Muscle layer of duodenum (tissue), 2 donors: Measurements from ENCODE around the gene ANO2.
"Not testable (repeated sequence)": the region's sequence is repeated elsewhere in the genome, so short reads cannot be mapped to it uniquely, and the experiment has no call there.

Experiments used
- H3K27ac ChIP-seq: one replicate; pipeline ENCODE4 v1.7.0; 2013; ENCODE audit warnings: mild to moderate bottlenecking, low read length
- H3K27me3 ChIP-seq: one replicate; pipeline ENCODE4 v1.7.0; 2013; ENCODE audit warnings: low read depth, mild to moderate bottlenecking, control low read depth, low read length
- H3K36me3 ChIP-seq, 2 donors: one replicate each; pipeline ENCODE4 v1.7.0; 2013; ENCODE audit warnings: low read length in 2 of 2, control low read depth in 1 of 2, mild to moderate bottlenecking in 1 of 2; ENCODE audit not compliant: insufficient read depth in 2 of 2, control insufficient read depth in 1 of 2
- H3K4me1 ChIP-seq, 2 donors: one replicate each; pipeline ENCODE4 v1.7.0; 2013; ENCODE audit warnings: low read length in 2 of 2, mild to moderate bottlenecking in 2 of 2, control low read depth in 1 of 2, moderate library complexity in 1 of 2; ENCODE audit not compliant: insufficient read depth in 2 of 2, control insufficient read depth in 1 of 2
- H3K4me3 ChIP-seq, 2 donors: one replicate each; pipeline ENCODE4 v1.7.0; 2013; ENCODE audit warnings: low read length in 2 of 2, low read depth in 1 of 2, mild to moderate bottlenecking in 1 of 2
- H3K9me3 ChIP-seq, 2 donors: one replicate each; pipeline ENCODE4 v1.7.0; 2013; ENCODE audit warnings: low read length in 2 of 2, control low read depth in 1 of 2, mild to moderate bottlenecking in 1 of 2; ENCODE audit not compliant: control insufficient read depth in 1 of 2
- donor health status: healthy.

The ANO2 gene

DNA sequence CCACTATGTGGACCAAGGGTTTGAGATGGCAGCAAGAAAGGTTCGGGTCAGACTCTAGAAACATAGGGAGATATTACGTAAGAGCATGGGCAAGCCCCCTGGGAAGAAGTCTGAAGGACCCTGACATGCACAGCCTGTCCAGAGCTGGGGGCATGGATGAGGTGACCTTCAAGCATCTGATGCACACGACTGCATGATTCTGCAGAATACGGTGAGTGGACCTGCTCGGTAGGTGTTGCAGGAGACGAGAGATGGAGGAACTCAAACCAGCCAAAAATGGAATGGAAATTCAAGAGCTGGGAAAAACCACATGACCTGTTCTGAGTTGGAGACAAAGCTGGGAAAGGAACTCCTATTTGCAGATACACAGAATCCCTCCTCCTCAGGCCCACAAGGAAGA is 43.6 kb downstream of the ANO2 start:
- Histone ChIP-seq H3K27me3 (no peaks in the 10 kb centered on the region), H3K4me3 (no peak overlapping the region), H3K9me3 (no peaks in the 10 kb centered on the region), H3K27ac (no peak overlapping the region), H3K36me3 (no peaks in the 10 kb centered on the region), H3K4me1 (no peaks in the 10 kb centered on the region)

GRCh38 chr12:5900533-5901205 is 44.4 kb downstream of the ANO2 start:
- Histone ChIP-seq H3K4me1 (no peaks in the 10 kb centered on the region), H3K4me3 (no peak overlapping the region), H3K9me3 (no peaks in the 10 kb centered on the region), H3K27ac (no peak overlapping the region), H3K27me3 (no peaks in the 10 kb centered on the region), H3K36me3 (no peaks in the 10 kb centered on the region)

GRCh38 chr12:5900076-5900475 is 45.0 kb downstream of the ANO2 start:
- no peaks in the 10 kb centered on the region for H3K36me3 ChIP-seq
- H3K4me3 ChIP-seq = no peak overlapping the region
- H3K4me1 ChIP-seq = no peaks in the 10 kb centered on the region
- H3K9me3 ChIP-seq = no peaks in the 10 kb centered on the region
- no peak overlapping the region for H3K27ac ChIP-seq
- H3K27me3 ChIP-seq = no peaks in the 10 kb centered on the region

GRCh38 chr12:5899675-5900074 is 45.4 kb downstream of the ANO2 start:
- Histone ChIP-seq H3K36me3 (no peaks in the 10 kb centered on the region), H3K27ac (no peak overlapping the region), H3K4me1 (no peaks in the 10 kb centered on the region), H3K4me3 (no peak overlapping the region), H3K9me3 (no peaks in the 10 kb centered on the region), H3K27me3 (no peaks in the 10 kb centered on the region)

GRCh38 chr12:5898874-5899273 is 46.2 kb downstream of the ANO2 start:
- H3K27ac ChIP-seq = no peak overlapping the region
- no peak overlapping the region for H3K4me3 ChIP-seq
- no peaks in the 10 kb centered on the region for H3K27me3 ChIP-seq
- no peaks in the 10 kb centered on the region for H3K4me1 ChIP-seq
- H3K9me3 ChIP-seq = no peaks in the 10 kb centered on the region
- no peaks in the 10 kb centered on the region for H3K36me3 ChIP-seq

- Histone ChIP-seq H3K27me3 (no peaks in the 10 kb centered on the region), H3K36me3 (no peaks in the 10 kb centered on the region), H3K27ac (no peak overlapping the region), H3K9me3 (no peaks in the 10 kb centered on the region), H3K4me3 (no peak overlapping the region), H3K4me1 (no peaks in the 10 kb centered on the region)
Observed at GRCh38 chr12:5889381-5890047, 55.5 kb downstream of the ANO2 start.

- Histone ChIP-seq H3K4me1 (no peaks in the 10 kb centered on the region), H3K4me3 (no peak overlapping the region), H3K27me3 (no peaks in the 10 kb centered on the region), H3K27ac (no peak overlapping the region), H3K36me3 (no peaks in the 10 kb centered on the region), H3K9me3 (no peaks in the 10 kb centered on the region)
Observed at GRCh38 chr12:5888816-5889315, 56.2 kb downstream of the ANO2 start.

DNA sequence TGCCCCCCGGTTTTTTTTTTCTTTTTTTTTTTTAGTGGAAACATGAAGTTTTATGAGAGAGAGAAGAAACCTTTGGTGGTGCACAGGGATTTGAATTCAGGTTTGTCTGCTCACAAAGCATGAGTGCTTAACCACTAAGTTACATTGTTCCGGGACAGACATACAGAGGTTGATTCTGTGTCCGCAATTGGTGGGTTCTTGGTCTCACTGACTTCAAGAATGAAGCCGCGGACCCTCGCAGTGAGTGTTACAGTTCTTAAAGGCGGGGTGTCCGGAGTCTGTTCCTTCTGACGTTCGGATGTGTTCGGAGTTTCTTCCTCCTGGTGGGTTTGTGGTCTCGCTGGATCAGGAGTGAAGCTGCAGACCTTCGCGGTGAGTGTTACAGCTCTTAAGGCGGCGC is 57.2 kb downstream of the ANO2 start:
- H3K27ac ChIP-seq, H3K4me3 ChIP-seq, H3K36me3 ChIP-seq: not testable (repeated sequence)

GRCh38 chr12:5884866-5885265 is 60.2 kb downstream of the ANO2 start:
- H3K4me1 ChIP-seq = no peaks in the 10 kb centered on the region
- no peaks in the 10 kb centered on the region for H3K27me3 ChIP-seq
- H3K36me3 ChIP-seq = no peaks in the 10 kb centered on the region
- H3K27ac ChIP-seq = no peak overlapping the region
- H3K4me3 ChIP-seq = no peak overlapping the region
- no peaks in the 10 kb centered on the region for H3K9me3 ChIP-seq

More for the DNA sequence above, 57.2 kb downstream of the ANO2 start:
- not testable (repeated sequence) for H3K4me1 ChIP-seq, H3K27me3 ChIP-seq, H3K9me3 ChIP-seq

GRCh38 chr12:5884285-5884684 is 60.8 kb downstream of the ANO2 start:
- Histone ChIP-seq H3K4me3 (no peak overlapping the region), H3K4me1 (no peaks in the 10 kb centered on the region), H3K27me3 (no peaks in the 10 kb centered on the region)

GRCh38 chr12:5882511-5883190 is 62.4 kb downstream of the ANO2 start:
- Histone ChIP-seq H3K27ac (no peak overlapping the region), H3K27me3 (no peaks in the 10 kb centered on the region), H3K9me3 (no peaks in the 10 kb centered on the region), H3K36me3 (no peaks in the 10 kb centered on the region), H3K4me3 (no peak overlapping the region), H3K4me1 (no peaks in the 10 kb centered on the region)

More at GRCh38 chr12:5884285-5884684, 60.8 kb downstream of the ANO2 start:
- Histone ChIP-seq H3K9me3 (no peaks in the 10 kb centered on the region), H3K27ac (no peak overlapping the region), H3K36me3 (no peaks in the 10 kb centered on the region)
